HEK293 (cell line): Measurements from ENCODE around the gene ERBB4.

Experiments
- CTCF ChIA-PET: fragments of 350-600 bp; formaldehyde crosslinking; extraction: SDS; loops from one replicate; lab custom pipeline; 2021; ENCODE audit warnings: antibody characterized with exemption; lab: Yijun Ruan, JAX
- POLR2A ChIA-PET: fragments of 300-600 bp; formaldehyde crosslinking; extraction: SDS; loops from one replicate; lab custom pipeline; 2020; ENCODE audit warnings: antibody characterized with exemption, inconsistent platforms; lab: Yijun Ruan, JAX
- H3K27ac ChIP-seq: fragments of 200-500 bp; sonication (Bioruptor generic); 2 replicates; pipeline ENCODE4 v1.5.1; 2014; ENCODE audit warnings: low read depth, low read length, control low read depth, inconsistent platforms; ENCODE audit errors: extremely low read depth
- H3K36me3 ChIP-seq, 2 experiments: fragments of 200-500 bp in 1 of 2; sonication (Bioruptor generic) in 1 of 2; 1 replicate in 1 of 2; 2 replicates in 1 of 2; pipeline ENCODE4 v1.5.1; 2014 to 2017; ENCODE audit warnings: inconsistent platforms in 2 of 2, low read length in 2 of 2; ENCODE audit not compliant: control insufficient read depth in 2 of 2, insufficient read depth in 1 of 2
- H3K4me1 ChIP-seq: fragments of 200-500 bp; sonication (Bioruptor generic); 2 replicates; pipeline ENCODE4 v1.5.1; 2014; ENCODE audit warnings: mild to moderate bottlenecking, low read length, inconsistent platforms; ENCODE audit not compliant: control insufficient read depth, insufficient read depth
- H3K4me3 ChIP-seq: 2 replicates; pipeline ENCODE4 v1.5.1; 2011; ENCODE audit warnings: low read depth, mild to moderate bottlenecking, control low read depth, low read length, moderate library complexity
- H3K9me3 ChIP-seq: fragments of 200-500 bp; sonication (Bioruptor generic); 2 replicates; pipeline ENCODE4 v1.5.1; 2014; ENCODE audit warnings: low read depth, low read length, inconsistent platforms; ENCODE audit not compliant: control insufficient read depth, insufficient read depth
- GLIS1 ChIP-seq: fragments of 450-650 bp; formaldehyde crosslinking; IDR thresholded peaks from 2 replicates; pipeline ENCODE4 v1.5.1; 2016; ENCODE audit warnings: missing biosample characterization, missing genetic modification characterization
- HOXA7 ChIP-seq: sonication (generic); formaldehyde crosslinking; IDR thresholded peaks from 2 replicates; pipeline ENCODE4 v1.8.1; 2022; ENCODE audit warnings: missing genetic modification reagents, borderline replicate concordance
- ZBTB49 ChIP-seq: fragments of 450-650 bp; formaldehyde crosslinking; IDR thresholded peaks from 2 replicates; pipeline ENCODE4 v1.5.1; 2016; ENCODE audit warnings: missing biosample characterization, missing genetic modification characterization, low read depth
- ZNF112 ChIP-seq: fragments of 450-650 bp; formaldehyde crosslinking; IDR thresholded peaks from 2 replicates; pipeline ENCODE4 v1.5.0; 2017; ENCODE audit warnings: missing biosample characterization, missing genetic modification characterization
- ZNF140 ChIP-seq: fragments of 450-650 bp; formaldehyde crosslinking; IDR thresholded peaks from 2 replicates; pipeline ENCODE4 v1.5.1; 2016; ENCODE audit warnings: missing biosample characterization, missing genetic modification characterization
- ZNF169 ChIP-seq: fragments of 450-650 bp; formaldehyde crosslinking; IDR thresholded peaks from 2 replicates; pipeline ENCODE4 v1.5.1; 2016; ENCODE audit warnings: missing biosample characterization, missing genetic modification characterization
- ZNF311 ChIP-seq: fragments of 450-650 bp; formaldehyde crosslinking; IDR thresholded peaks from 2 replicates; pipeline ENCODE4 v1.5.1; 2017; ENCODE audit warnings: missing biosample characterization, missing genetic modification characterization, borderline replicate concordance
- ZNF341 ChIP-seq: fragments of 450-650 bp; formaldehyde crosslinking; IDR thresholded peaks from 2 replicates; pipeline ENCODE4; 2016; ENCODE audit warnings: low read depth, missing biosample characterization, missing genetic modification characterization
- ZNF555 ChIP-seq: fragments of 450-650 bp; formaldehyde crosslinking; conservative IDR thresholded peaks from 2 replicates; pipeline ENCODE4 v1.5.1; 2017; ENCODE audit warnings: missing biosample characterization, mild to moderate bottlenecking, missing genetic modification characterization, inconsistent platforms
- ZNF558 ChIP-seq: fragments of 450-650 bp; formaldehyde crosslinking; IDR thresholded peaks from 2 replicates; pipeline ENCODE4 v1.5.1; 2016; ENCODE audit warnings: missing biosample characterization, missing genetic modification characterization
- ZNF629 ChIP-seq: fragments of 450-650 bp; formaldehyde crosslinking; IDR thresholded peaks from 2 replicates; pipeline ENCODE4 v1.5.1; 2017; ENCODE audit warnings: missing biosample characterization, missing genetic modification characterization
- ZNF658 ChIP-seq: fragments of 450-650 bp; formaldehyde crosslinking; IDR thresholded peaks from 2 replicates; pipeline ENCODE4; 2016; ENCODE audit warnings: missing biosample characterization, missing genetic modification characterization
- ZNF777 ChIP-seq: fragments of 450-650 bp; formaldehyde crosslinking; IDR thresholded peaks from 2 replicates; pipeline ENCODE4 v1.5.1; 2017; ENCODE audit warnings: missing biosample characterization, missing genetic modification characterization, borderline replicate concordance
- TF ChIP-seq, protein P1 (sequence below): fragments of 450-650 bp; formaldehyde crosslinking; IDR thresholded peaks from 2 replicates; pipeline ENCODE4; 2016; ENCODE audit warnings: missing biosample characterization, missing genetic modification characterization
- TF ChIP-seq, protein P2 (sequence below): fragments of 450-650 bp; formaldehyde crosslinking; IDR thresholded peaks from 2 replicates; pipeline ENCODE4 v1.5.1; 2017; ENCODE audit warnings: missing biosample characterization, missing genetic modification characterization
- TF ChIP-seq, protein P3 (sequence below): fragments of 450-650 bp; formaldehyde crosslinking; IDR thresholded peaks from 2 replicates; pipeline ENCODE4 v1.5.1; 2016; ENCODE audit warnings: missing biosample characterization, missing genetic modification characterization, borderline replicate concordance

ERBB4 gene

GRCh38 chr2:211823886-211824479 is 714.6 kb downstream of the ERBB4 start:
- no peak overlapping the region for H3K27ac ChIP-seq
- H3K36me3 ChIP-seq, result no peaks in the 10 kb centered on the region
- no peaks in the 10 kb centered on the region for H3K4me1 ChIP-seq
- H3K4me3 ChIP-seq, result no peak overlapping the region
- ChIA-PET CTCF (no interaction called here), POLR2A (no interaction called here)
- TF ChIP-seq, protein P1, sequence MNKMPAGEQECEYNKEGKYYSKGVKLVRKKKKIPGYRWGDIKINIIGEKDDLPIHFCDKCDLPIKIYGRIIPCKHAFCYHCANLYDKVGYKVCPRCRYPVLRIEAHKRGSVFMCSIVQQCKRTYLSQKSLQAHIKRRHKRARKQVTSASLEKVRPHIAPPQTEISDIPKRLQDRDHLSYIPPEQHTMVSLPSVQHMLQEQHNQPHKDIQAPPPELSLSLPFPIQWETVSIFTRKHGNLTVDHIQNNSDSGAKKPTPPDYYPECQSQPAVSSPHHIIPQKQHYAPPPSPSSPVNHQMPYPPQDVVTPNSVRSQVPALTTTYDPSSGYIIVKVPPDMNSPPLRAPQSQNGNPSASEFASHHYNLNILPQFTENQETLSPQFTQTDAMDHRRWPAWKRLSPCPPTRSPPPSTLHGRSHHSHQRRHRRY (tag by site-specific recombination), result no peak
- TF ChIP-seq, protein P2, sequence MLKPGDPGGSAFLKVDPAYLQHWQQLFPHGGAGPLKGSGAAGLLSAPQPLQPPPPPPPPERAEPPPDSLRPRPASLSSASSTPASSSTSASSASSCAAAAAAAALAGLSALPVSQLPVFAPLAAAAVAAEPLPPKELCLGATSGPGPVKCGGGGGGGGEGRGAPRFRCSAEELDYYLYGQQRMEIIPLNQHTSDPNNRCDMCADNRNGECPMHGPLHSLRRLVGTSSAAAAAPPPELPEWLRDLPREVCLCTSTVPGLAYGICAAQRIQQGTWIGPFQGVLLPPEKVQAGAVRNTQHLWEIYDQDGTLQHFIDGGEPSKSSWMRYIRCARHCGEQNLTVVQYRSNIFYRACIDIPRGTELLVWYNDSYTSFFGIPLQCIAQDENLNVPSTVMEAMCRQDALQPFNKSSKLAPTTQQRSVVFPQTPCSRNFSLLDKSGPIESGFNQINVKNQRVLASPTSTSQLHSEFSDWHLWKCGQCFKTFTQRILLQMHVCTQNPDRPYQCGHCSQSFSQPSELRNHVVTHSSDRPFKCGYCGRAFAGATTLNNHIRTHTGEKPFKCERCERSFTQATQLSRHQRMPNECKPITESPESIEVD (tag by site-specific recombination), result peak; percentile 53; the same call in 1 of the 2 replicates
- no peak for TF ChIP-seq GLIS1 (tag by site-specific recombination)
- H3K9me3 ChIP-seq, result no peaks in the 10 kb centered on the region

DNA sequence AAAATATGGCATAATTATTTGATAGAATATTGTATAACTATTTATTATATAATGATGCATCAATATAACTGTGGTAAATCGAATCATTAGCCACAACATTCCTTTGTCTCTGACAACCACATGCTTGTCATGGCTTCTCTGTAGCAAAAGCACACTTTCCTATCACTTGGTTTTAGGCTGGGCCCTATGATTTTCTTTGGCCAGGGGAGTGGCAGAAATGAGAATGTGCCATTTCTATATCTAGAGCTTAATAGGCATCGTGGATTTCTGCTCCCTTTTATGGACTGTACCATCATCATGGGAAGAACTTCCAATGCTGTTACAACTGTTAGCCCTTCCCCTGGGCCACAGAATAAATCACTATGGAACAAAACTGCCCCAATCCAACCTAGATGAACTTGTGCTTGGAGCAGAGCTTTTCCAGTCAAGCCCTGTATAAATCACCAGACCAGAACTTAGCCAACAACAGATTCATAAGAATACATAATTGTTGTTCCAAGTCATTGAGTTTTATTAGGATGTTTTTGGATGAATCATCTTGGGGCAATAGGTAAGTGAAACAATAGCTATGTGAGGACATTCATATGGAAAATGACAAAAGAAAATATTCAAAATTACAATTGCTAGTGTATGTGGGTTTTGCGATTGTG is 715.8 kb downstream of the ERBB4 start:
- ChIA-PET CTCF (interaction anchor here (0.6 kb wide), 1 partner anchor 36 kb away, joined by 4 read pairs; no protein-coding TSS in a partner anchor), POLR2A (no interaction called here)
- H3K27ac ChIP-seq, result no peak overlapping the region
- TF ChIP-seq ZNF777 (no peak), ZBTB49 (no peak), ZNF112 (no peak), ZNF558 (tag by site-specific recombination) (no peak), ZNF169 (tag by site-specific recombination) (no peak), HOXA7 (no peak), ZNF629 (tag by site-specific recombination) (no peak), ZNF140 (tag by site-specific recombination) (no peak), ZNF311 (tag by site-specific recombination) (no peak), ZNF555 (tag by site-specific recombination) (no peak), ZNF341 (tag by site-specific recombination) (no peak), ZNF658 (tag by site-specific recombination) (no peak)
- TF ChIP-seq, protein P3, sequence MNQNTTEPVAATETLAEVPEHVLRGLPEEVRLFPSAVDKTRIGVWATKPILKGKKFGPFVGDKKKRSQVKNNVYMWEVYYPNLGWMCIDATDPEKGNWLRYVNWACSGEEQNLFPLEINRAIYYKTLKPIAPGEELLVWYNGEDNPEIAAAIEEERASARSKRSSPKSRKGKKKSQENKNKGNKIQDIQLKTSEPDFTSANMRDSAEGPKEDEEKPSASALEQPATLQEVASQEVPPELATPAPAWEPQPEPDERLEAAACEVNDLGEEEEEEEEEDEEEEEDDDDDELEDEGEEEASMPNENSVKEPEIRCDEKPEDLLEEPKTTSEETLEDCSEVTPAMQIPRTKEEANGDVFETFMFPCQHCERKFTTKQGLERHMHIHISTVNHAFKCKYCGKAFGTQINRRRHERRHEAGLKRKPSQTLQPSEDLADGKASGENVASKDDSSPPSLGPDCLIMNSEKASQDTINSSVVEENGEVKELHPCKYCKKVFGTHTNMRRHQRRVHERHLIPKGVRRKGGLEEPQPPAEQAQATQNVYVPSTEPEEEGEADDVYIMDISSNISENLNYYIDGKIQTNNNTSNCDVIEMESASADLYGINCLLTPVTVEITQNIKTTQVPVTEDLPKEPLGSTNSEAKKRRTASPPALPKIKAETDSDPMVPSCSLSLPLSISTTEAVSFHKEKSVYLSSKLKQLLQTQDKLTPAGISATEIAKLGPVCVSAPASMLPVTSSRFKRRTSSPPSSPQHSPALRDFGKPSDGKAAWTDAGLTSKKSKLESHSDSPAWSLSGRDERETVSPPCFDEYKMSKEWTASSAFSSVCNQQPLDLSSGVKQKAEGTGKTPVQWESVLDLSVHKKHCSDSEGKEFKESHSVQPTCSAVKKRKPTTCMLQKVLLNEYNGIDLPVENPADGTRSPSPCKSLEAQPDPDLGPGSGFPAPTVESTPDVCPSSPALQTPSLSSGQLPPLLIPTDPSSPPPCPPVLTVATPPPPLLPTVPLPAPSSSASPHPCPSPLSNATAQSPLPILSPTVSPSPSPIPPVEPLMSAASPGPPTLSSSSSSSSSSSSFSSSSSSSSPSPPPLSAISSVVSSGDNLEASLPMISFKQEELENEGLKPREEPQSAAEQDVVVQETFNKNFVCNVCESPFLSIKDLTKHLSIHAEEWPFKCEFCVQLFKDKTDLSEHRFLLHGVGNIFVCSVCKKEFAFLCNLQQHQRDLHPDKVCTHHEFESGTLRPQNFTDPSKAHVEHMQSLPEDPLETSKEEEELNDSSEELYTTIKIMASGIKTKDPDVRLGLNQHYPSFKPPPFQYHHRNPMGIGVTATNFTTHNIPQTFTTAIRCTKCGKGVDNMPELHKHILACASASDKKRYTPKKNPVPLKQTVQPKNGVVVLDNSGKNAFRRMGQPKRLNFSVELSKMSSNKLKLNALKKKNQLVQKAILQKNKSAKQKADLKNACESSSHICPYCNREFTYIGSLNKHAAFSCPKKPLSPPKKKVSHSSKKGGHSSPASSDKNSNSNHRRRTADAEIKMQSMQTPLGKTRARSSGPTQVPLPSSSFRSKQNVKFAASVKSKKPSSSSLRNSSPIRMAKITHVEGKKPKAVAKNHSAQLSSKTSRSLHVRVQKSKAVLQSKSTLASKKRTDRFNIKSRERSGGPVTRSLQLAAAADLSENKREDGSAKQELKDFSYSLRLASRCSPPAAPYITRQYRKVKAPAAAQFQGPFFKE (tag by site-specific recombination), result no peak
- no peaks in the 10 kb centered on the region for H3K36me3 ChIP-seq
- no peaks in the 10 kb centered on the region; the same call in 1 of the 2 replicates for H3K4me1 ChIP-seq
- H3K4me3 ChIP-seq, result no peak overlapping the region
- H3K9me3 ChIP-seq, result no peaks in the 10 kb centered on the region
